Measurements from ENCODE around the gene ZNF496. TPM values are rescaled to one million over a fixed set of nuclear protein-coding genes. Genes with fewer than 3 reads are reported as not detected.

ZNF496 gene
- total and polyA plus RNA-seq, 2 donors (not counting 1 experiment from before 2014, with no cell fraction given): 10.0 to 20.0 TPM

GRCh38 chr1:247335882-247336281 lies 4.2 kb upstream of the ZNF496 start:
- Histone ChIP-seq H3K79me2 (ENCODE audit: control insufficient read depth, insufficient read depth, low read length) (peaks cover 3% of the 10 kb centered on the region), H4K20me1 (ENCODE audit: control insufficient read depth, extremely low read depth, insufficient read depth, low read length) (no peaks in the 10 kb centered on the region)

GRCh38 chr1:247334378-247335133 lies 2.9 kb upstream of the ZNF496 start:
- no peaks in the 10 kb centered on the region for H3K36me3 ChIP-seq (ENCODE audit: control insufficient read depth, insufficient read depth, low read length)
- H2AFZ ChIP-seq (ENCODE audit: low read length): no peak overlapping the region
- no peak for DNase-seq (ENCODE audit: low read depth in 2 of 2)
- no peak overlapping the region for H3K4me3 ChIP-seq (replicated peaks in 1 of 4; ENCODE audit: control extremely low read depth in 1 of 4, insufficient read depth in 1 of 4, low read depth in 3 of 4, low read length in 4 of 4)
- H3K9me3 ChIP-seq (ENCODE audit: control insufficient read depth, insufficient read depth, low read depth, low read length): no peaks in the 10 kb centered on the region
- H3K4me1 ChIP-seq (ENCODE audit: control insufficient read depth, extremely low read depth, insufficient read depth, low read length): peaks cover 6% of the 10 kb centered on the region
- H3K4me2 ChIP-seq (ENCODE audit: extremely low read depth, insufficient read depth, low read length): no peak overlapping the region
- peaks cover 11% of the 10 kb centered on the region for H3K79me2 ChIP-seq (ENCODE audit: control insufficient read depth, insufficient read depth, low read length)
- no peak for TF ChIP-seq EZH2 (IDR thresholded peaks at IDR 0.05; ENCODE audit: low read length, missing control alignments)
- no peak for TF ChIP-seq CTCF (conservative IDR thresholded peaks at IDR 0.05 in 1 of 2, IDR thresholded peaks at IDR 0.05 in 1 of 2; ENCODE audit: low read depth in 1 of 2, low read length in 2 of 2)
- no peak overlapping the region for H3K27ac ChIP-seq (ENCODE audit: insufficient read depth, low read length)
- H4K20me1 ChIP-seq (ENCODE audit: control insufficient read depth, extremely low read depth, insufficient read depth, low read length): no peaks in the 10 kb centered on the region
- no peak overlapping the region for H3K9ac ChIP-seq (ENCODE audit: insufficient read depth, low read length)
- no peaks in the 10 kb centered on the region for H3K27me3 ChIP-seq (ENCODE audit: control insufficient read depth, insufficient read depth, low read length)

More at GRCh38 chr1:247335882-247336281, 4.2 kb upstream of the ZNF496 start:
- H3K9ac ChIP-seq (ENCODE audit: insufficient read depth, low read length): no peak overlapping the region
- H3K27me3 ChIP-seq (ENCODE audit: control insufficient read depth, insufficient read depth, low read length): no peaks in the 10 kb centered on the region
- no peak overlapping the region for H3K27ac ChIP-seq (ENCODE audit: insufficient read depth, low read length)
- H3K4me2 ChIP-seq (ENCODE audit: extremely low read depth, insufficient read depth, low read length): no peak overlapping the region
- no peaks in the 10 kb centered on the region for H3K9me3 ChIP-seq (ENCODE audit: control insufficient read depth, insufficient read depth, low read depth, low read length)
- H3K4me3 ChIP-seq (replicated peaks in 1 of 4; ENCODE audit: control extremely low read depth in 1 of 4, insufficient read depth in 1 of 4, low read depth in 3 of 4, low read length in 4 of 4): no peak overlapping the region
- no peak for TF ChIP-seq EZH2 (IDR thresholded peaks at IDR 0.05; ENCODE audit: low read length, missing control alignments)
- no peak overlapping the region for H2AFZ ChIP-seq (ENCODE audit: low read length)
- no peak for DNase-seq (ENCODE audit: low read depth in 2 of 2)
- peaks cover 2% of the 10 kb centered on the region for H3K4me1 ChIP-seq (ENCODE audit: control insufficient read depth, extremely low read depth, insufficient read depth, low read length)
- no peaks in the 10 kb centered on the region for H3K36me3 ChIP-seq (ENCODE audit: control insufficient read depth, insufficient read depth, low read length)

GRCh38 chr1:247332623-247333361 lies 1.1 kb upstream of the ZNF496 start:
- peaks cover 11% of the 10 kb centered on the region for H3K79me2 ChIP-seq (ENCODE audit: control insufficient read depth, insufficient read depth, low read length)
- peak overlapping the region; percentile 51 for H2AFZ ChIP-seq (ENCODE audit: low read length)
- H3K9ac ChIP-seq (ENCODE audit: insufficient read depth, low read length): peak overlapping the region; percentile 75
- peak overlapping the region; percentile 59 to 92 (median 75) for H3K4me3 ChIP-seq (replicated peaks in 1 of 4; ENCODE audit: control extremely low read depth in 1 of 4, insufficient read depth in 1 of 4, low read depth in 3 of 4, low read length in 4 of 4)
- peaks cover 6% of the 10 kb centered on the region for H3K36me3 ChIP-seq (ENCODE audit: control insufficient read depth, insufficient read depth, low read length)
- no peaks in the 10 kb centered on the region for H4K20me1 ChIP-seq (ENCODE audit: control insufficient read depth, extremely low read depth, insufficient read depth, low read length)
- peak; percentile 28 to 59 for DNase-seq (ENCODE audit: low read depth in 2 of 2)
- H3K4me2 ChIP-seq (ENCODE audit: extremely low read depth, insufficient read depth, low read length): peak overlapping the region; percentile 89
- no peaks in the 10 kb centered on the region for H3K27me3 ChIP-seq (ENCODE audit: control insufficient read depth, insufficient read depth, low read length)
- H3K27ac ChIP-seq (ENCODE audit: insufficient read depth, low read length): peak overlapping the region; percentile 80
- no peaks in the 10 kb centered on the region for H3K9me3 ChIP-seq (ENCODE audit: control insufficient read depth, insufficient read depth, low read depth, low read length)
- peaks cover 6% of the 10 kb centered on the region for H3K4me1 ChIP-seq (ENCODE audit: control insufficient read depth, extremely low read depth, insufficient read depth, low read length)
- TF ChIP-seq CTCF (conservative IDR thresholded peaks at IDR 0.05 in 1 of 2, IDR thresholded peaks at IDR 0.05 in 1 of 2; ENCODE audit: low read depth in 1 of 2, low read length in 2 of 2): no peak
- no peak for TF ChIP-seq EZH2 (IDR thresholded peaks at IDR 0.05; ENCODE audit: low read length, missing control alignments)

All from fibroblast of lung (primary cell).